GM18505 (cell line): ENCODE measurements around the gene TRAF5.
"Not testable (repeated sequence)": the region's sequence is repeated elsewhere in the genome, so short reads cannot be mapped to it uniquely, and the experiment has no call there.

Experiments
- ATAC-seq: cut with Tn5 transposase; IDR thresholded peaks from one replicate; pipeline ENCODE4 v1.9.1; 2021; ENCODE audit not compliant: unreplicated experiment
- POLR2A ChIP-seq: IDR thresholded peaks from 4 replicates; pipeline ENCODE4 v1.6.1; 2011; ENCODE audit warnings: borderline replicate concordance; ENCODE audit not compliant: insufficient read depth, insufficient read length; ENCODE audit errors: extremely low read depth

TRAF5 gene

GRCh38 chr1:211386921-211387320 is 60.3 kb downstream of the TRAF5 start:
- ATAC-seq = no peak
- TF ChIP-seq POLR2A = no peak

- not testable (repeated sequence) for ATAC-seq
Observed at GRCh38 chr1:211390829-211391228, 64.2 kb downstream of the TRAF5 start.

GRCh38 chr1:211393203-211393602 is 66.6 kb downstream of the TRAF5 start:
- no peak for TF ChIP-seq POLR2A
- ATAC-seq = no peak

GRCh38 chr1:211398266-211398930 is 71.8 kb downstream of the TRAF5 start:
- ATAC-seq = not testable (repeated sequence)

DNA sequence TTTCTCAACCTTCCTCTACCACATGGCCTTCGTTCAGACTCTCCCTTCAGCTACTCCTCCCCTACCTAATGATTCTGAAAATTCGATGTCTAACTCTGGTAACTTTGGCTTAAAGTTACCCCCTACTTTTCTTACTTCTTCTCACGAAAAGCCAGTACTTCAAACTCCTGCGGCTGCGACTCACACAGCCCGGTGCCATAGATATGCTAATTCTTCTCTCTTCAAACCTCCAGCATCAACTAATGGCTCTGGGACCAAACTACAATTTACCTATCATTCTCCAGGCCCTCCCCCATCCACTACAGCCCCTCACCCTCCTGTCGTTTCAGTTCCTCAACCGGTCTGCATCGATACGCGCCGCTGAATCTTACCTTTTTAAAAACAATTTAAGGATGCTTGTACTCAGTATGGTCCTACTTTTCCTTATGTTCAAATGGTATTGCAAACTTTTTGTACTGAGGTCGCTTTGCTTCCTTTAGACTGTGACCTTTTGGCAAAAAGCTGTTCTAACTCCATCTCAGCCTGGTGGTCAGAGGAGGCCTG is 73.3 kb downstream of the TRAF5 start:
- not testable (repeated sequence) for ATAC-seq

DNA sequence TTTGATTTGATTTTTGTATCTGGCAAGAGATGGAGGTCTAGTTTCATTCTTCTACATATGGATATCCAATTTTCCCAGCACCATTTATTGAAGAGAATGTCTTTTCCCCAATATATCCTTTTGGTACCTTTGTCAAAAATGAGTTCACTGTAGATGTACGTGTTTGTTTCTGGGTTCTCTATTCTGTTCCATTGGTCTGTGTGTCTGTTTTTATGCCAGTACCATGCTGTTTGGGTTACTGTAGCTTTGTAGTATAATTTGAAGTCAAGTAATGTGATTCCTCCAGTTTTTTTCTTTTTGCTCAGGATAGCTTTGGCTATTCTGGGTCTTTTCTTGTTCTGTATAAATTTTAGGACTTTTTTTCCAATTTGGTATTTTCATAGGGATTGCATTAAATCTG is 75.1 kb downstream of the TRAF5 start:
- not testable (repeated sequence) for ATAC-seq

GRCh38 chr1:211406086-211406485 is 79.5 kb downstream of the TRAF5 start:
- not testable (repeated sequence) for ATAC-seq

DNA sequence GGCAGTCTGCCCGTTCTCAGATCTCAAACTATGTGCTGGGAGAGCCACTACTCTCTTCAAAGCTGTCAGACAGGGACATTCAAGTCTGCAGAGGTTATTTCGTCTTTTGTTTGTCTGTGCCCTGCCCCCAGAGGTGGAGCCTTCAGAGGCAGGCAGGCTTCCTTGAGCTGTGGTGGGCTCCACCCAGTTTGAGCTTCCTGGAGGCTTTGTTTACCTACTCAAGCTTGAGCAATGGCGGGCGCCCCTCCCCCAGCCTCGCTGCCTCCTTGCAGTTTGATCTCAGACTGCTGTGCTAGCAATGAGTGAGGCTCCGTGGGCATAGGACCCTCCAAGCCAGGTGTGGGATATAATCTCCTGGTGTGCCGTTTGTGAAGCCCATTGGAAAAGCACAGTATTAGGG is 81.1 kb downstream of the TRAF5 start:
- not testable (repeated sequence) for ATAC-seq

DNA sequence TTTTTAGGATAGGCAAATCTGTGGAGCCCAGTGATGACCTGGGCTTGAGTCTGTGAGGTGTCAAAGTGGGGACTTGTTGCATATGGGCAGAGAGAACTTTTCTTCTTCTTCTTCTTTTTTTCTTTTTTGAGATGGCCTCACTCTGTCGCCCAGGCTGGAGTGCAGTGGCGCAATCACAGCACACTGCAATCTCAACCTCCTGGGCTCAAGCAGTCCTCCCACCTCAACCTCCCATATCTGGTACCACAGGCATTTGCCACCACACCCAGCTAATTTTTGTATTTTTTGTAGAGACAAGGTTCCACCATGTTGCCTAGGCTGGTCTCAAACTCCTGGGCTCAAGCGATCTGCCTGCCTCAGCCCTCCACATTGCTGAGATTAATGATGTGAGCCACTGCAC is 85.0 kb downstream of the TRAF5 start:
- ATAC-seq = no peak
- no peak for TF ChIP-seq POLR2A

DNA sequence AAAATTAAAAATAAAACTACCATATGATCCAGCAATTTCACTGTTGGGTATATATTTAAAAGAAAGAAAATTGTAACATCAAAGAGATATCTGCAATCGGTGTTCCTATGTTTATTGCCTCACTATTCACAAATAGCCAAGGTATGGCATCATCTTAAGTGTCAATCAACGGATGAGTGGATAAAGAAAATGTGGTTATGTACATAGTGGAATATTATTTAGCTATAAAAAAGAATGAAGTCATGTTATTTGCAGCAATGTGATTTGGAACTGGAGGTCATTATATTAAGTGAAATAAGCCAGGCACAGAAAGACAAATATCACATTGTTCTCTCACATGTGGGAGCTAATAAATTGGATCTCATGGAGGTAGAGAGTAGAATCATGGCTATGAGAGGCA is 89.1 kb downstream of the TRAF5 start:
- ATAC-seq = no peak
- TF ChIP-seq POLR2A = no peak

GRCh38 chr1:211416246-211416627 is 89.6 kb downstream of the TRAF5 start:
- peak; percentile 51 for ATAC-seq

GRCh38 chr1:211416628-211417323 is 90.1 kb downstream of the TRAF5 start:
- ATAC-seq = peak; percentile 50

DNA sequence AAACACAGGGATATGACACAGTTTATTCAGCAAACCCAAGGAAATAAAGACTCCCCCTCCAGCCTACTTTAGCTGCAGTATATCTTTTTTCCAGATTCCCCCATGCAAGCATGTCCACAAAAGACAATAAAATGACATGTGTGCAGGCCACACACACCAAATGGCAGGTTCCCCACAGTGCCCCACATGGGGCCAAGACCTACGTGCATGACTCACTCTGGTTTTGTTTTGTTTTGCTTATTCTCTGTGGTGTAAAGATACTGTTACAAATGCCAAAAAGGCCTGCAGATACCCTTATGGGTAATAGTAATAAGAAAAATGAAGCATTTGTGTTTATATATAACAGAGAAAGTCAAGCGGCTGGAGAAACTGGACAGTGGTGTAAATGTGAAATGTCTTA is 93.8 kb downstream of the TRAF5 start:
- no peak for ATAC-seq
- TF ChIP-seq POLR2A = no peak

DNA sequence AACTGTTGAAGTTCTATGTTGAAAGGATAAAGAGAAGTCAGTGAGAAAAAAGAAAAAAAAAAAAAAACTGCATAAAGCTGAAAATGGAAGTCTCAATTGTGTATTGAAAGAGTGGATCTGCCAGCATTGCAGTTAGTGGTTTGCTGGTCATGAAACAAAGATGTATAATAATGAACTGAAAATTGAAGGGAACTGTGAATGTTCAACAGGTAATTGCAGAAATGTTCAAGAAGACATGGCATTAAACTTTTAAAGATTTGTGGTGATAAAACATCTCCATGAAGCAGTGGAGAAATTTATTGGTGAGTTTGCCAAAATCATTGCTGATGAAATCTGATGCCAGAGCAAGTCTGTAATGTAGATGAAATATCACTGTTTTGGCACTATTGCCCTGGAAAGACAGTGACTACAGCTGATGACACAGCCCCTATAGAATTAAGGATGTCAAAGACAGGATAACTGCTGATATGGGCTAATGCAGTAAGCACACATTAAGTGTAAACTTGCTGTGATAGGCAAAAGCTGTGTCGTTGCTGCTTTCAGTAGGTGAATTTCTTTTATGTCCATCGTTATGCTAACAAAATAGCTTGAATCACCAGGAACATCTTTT is 94.3 kb downstream of the TRAF5 start:
- ATAC-seq = no peak
- TF ChIP-seq POLR2A = no peak

GRCh38 chr1:211424018-211424417 is 97.4 kb downstream of the TRAF5 start:
- ATAC-seq = no peak
- no peak for TF ChIP-seq POLR2A
